Bone marrow (tissue), 2 donors: ENCODE measurements around the gene BTBD19.
"Not testable (repeated sequence)": the region's sequence is repeated elsewhere in the genome, so short reads cannot be mapped to it uniquely, and the experiment has no call there.

Source experiments
- DNase-seq, 2 donors: peaks; one replicate each; lab custom pipeline; 2025; lab: John Stamatoyannopoulos, UW

BTBD19 gene

DNA sequence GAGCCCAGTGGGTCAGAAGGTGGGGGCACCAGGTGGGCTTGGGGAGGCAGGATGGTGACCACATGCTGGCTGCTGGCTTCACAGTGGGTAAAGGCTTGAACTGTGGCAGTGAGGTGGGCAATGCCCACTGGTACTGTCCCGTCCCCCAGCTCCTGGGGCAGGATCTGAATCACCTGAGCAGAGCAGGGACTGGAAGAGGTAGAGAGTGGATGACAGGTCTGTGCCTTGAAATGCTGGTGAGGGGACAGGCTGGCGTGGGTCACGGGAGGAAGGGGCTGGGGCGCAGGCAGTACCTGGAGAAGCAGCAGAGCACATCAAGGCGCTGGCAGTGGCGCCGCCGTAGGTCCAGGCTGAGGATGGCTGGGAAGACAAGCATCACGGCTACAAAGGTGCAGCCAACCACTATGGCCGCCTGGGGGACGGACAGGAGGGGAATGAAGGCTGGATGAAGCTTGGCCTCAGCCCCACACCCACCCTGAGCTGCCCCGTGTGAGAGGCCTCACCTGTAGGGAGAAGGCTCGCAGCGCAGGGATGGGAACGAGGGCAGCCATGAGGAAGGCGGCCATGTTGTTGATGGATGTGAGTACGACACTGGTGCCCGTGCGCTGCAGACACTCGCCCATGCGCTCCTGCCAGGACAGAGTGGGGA, 19.8 kb downstream of the BTBD19 start:
- DNase-seq, result no peak

DNA sequence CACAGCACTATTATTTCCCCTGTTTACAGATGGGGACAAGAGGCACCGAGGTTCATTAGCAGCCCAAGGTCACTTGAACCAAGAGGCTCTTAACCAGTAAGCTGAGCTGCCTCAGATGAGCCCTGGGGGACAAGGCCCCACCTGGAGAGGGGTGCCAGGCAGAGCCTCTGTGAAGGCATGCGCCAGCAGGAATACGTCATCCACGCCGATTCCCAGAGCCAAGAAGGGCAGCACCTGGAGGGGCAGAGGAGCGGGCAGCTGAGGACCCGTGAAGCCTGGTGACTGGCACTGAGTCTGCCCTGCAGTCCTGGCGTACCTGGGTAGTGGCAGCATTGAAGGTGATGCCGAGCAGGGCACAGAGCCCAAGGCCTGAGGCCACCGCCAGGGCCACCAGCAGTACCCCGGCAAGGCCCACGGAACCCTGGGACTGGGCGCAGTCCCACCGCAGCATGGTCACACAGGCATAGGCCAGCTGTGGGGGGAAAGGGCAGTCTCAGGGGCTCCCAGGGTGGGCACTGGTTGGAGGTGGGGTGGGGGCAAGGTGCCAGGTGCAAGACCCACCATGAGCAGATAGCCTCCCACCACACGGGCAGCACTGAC, 20.6 kb downstream of the BTBD19 start:
- DNase-seq, result no peak

DNA sequence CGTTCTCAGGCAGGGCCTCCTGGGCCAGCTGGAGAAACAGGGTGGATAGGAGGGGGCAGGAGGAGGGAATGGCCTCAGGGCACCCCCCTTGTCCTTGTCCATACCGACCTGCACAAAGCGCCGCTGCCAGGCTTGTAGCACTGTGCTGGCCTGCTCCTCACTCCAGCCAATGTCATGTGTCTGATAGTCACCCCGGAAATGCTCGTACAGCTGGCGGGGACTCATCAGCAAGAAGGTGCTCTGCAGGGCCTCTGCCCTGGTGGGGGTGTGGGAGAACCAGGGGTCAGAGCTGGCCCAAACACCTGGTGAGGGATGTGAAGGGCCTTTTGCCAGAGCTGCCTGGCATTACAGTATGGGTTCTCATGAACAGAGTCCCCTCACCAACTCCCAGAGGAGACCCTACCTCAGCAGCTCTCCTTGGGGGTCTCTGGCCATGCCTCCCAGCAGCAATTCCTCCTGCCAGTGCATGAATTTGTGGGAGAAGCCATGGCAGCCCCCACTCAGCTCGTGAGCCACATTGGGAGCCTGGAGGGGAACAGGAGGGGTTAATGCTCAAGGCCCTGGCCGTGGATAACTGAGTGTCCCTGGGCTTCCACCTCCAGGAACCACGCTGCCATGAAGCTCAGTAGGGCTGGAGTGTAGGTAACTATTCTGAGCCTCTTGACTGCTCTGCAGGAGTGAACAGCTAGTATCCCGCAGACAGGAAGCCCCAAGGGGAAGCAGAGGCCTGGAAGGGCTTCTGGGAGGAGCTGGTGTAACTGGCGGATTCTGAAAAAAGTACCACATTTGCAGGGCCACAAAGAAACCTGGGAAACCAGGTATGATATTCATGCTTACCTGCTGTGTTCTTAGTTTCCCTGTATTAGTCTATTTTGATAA, 21.4 kb downstream of the BTBD19 start:
- peak in 1 of 2 donors; percentile 2 for DNase-seq

DNA sequence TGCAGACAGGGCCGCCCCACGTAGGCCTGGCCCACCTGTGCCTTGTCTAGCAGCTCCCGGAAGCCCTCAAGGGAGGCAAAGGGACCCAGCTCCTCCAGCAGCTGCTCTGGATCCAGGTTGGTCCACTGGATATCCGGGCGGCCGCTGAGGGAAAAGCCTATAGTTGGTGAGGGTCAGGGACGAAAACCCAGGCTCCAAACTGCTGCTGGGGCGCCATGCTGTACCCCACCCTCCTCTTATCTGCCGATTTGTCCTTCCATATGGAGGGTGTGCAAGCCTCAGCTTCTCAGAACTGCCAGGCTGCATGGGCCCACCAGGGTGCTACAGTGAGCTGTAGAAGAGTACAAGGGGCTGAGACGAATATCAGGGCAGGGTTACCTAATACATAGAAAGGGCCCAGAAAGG, 22.6 kb downstream of the BTBD19 start:
- no peak for DNase-seq

DNA sequence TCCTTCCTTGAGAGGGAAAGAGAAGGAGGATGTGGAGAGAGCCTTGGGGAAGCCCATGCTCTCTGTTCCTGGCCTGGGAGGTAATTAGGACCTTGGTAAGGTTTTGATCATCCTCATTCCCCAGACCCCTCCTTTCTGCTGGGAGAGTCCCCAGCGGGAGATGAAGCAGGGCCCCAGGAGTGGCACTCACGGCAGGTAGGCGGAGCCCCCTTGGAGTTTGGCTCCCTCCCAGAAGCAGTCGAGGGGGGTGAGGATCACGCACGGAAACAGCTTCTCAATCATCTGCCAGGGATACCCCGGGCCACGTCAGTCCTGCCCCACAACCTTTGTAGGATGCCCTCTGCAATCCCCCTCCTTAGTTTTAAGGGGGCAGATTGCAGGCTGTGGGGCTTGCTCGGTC, 23.2 kb downstream of the BTBD19 start:
- DNase-seq, result no peak

DNA sequence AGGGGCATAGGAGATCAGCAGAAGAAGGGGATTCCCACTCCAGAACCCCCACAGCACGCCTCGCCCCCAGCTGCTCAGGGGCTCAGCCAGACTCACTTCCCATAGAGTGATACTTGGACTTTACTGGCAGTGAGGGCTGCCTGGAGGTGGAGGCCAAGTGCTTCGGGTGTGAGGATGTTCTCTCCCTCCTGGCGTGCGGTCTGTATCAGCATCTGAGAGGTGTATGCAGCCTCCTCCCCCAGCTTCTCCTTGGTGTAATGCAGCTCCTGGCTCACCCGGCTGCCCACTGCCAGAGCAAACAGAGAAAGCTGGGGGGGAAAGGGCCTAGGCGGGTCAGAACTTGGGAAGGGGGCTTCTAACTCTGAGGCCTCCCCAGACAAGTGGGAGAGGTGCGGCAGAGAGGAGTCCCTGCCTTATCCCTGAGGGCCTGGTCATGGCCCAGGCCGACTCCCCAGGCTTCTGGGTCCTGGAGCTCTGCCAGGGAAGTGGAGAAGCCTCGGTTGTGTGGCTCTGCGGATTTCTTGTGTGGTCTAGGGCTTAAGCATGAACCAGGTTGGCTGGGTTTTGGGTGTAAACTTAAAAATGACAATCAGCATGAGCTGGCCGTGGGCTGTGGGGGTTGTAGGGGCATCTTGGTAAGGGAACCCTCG, 23.9 kb downstream of the BTBD19 start:
- DNase-seq, result no peak

DNA sequence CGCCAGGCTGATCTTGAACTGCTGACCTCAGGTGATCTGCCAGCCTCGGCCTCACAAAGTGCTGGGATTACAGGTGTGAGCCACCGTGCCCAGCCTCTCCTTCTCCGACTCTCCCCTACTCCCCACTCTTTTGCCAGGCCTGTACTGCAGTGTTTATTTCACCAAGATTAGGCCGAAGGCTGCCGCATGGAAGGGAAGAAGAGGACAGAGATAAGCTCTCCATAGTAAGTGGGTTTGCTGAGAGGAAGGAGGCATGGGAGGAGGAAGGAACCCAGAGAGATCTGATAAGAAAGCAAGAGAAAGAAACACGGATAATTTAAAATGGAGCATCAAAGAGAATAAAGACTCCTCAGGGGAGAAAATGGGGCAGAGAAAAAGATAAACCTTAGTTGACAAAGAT, 26.0 kb downstream of the BTBD19 start:
- DNase-seq, result no peak

DNA sequence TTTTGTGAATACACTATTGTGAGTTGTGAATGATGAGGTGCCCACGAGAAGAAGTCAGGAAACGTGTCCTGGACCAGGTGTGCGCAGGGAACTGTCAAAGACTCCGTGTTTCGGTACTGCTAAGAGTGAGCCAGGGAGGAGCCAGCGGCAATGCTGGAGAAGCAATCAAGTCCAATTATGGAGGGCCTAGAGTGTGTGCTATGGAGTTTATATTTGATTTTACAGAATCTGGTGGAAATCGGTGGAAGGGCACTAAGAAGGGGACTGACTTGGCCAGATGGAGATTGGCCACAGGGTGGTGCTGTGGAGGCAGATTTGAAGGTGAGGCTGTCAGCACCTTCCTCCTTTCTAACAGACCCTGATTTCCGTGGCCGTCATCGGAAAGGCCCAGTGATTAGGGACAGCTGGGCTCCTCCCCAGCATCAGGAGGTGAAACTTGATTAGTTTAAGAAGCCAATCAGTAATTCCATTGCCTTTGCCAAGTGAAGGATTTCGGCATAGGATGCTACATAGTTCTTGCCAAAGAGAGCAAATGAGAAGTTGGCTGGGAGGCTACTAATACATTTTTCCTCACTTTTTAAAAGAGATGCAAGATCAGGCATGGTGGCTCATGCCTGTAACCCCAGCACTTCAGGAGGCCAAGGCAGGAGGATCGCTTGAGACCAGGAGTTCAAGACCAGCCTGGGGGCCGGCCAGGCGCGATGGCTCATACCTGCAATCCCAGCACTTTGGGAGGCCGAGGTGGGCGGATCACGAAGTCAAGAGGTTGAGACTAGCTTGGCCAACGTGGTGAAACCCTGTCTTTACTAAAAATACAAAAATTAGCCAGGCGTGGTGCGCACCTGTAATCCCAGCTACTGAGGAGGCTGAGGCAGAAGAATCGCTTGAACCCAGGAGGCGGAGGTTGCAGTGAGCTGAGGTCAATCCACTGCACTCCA, 27.7 kb downstream of the BTBD19 start:
- peak; percentile 41 to 68 for DNase-seq

DNA sequence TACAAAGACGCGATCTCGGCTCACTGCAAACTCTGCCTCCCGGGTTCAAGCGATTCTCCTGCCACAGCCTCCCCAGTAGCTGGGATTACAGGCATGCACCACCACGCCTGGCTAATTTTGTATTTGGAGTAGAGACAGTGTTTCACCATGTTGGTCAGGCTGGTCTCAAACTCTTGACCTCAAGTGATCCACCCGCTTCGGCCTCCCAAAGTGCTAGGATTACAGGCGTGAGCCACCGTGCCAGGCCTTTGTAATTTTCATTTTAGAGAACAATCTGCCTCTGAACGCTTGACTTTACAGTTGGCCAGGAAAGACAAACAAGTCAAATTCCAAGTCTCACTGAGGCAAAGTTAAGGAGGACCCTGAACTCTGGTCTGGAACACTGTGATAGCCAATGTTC, 30.0 kb downstream of the BTBD19 start:
- not testable (repeated sequence) for DNase-seq

DNA sequence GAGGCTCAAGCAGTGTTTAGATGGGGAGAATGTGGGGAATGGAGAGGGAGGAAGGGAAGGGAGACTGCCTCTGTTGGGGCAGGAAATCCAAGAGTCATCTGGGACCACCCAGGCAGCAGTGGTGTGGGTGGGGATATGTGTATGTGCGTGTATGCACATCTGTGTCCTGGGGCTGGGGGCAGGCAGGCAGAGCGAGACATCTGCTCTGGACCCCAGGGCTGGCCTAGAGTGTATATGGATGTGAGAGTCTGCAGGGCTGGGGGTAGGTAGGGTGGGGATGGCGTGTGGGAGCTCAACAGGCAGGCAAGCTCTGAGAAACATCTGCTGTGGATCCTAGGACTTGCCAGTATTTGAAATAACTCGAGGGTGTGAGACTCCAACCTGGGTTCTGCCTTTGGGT, 31.3 kb downstream of the BTBD19 start:
- DNase-seq, result no peak

DNA sequence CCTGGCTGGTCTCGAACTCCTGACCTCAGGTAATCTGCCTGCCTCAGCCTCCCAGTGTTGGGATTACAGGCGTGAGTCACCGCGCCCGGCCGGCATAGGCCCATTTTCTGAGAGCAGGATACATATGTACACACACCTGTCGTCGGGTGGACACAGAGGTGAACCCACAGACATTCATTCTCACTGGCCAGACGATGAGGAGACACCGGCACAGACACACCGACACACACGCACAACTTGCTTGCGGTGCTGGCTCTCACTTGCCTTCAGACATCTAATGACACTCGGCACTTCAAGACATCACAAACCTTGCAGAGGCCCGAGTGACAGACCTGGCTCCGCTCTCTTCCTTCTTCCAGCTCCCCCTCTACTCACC, 34.2 kb downstream of the BTBD19 start:
- DNase-seq, result no peak

DNA sequence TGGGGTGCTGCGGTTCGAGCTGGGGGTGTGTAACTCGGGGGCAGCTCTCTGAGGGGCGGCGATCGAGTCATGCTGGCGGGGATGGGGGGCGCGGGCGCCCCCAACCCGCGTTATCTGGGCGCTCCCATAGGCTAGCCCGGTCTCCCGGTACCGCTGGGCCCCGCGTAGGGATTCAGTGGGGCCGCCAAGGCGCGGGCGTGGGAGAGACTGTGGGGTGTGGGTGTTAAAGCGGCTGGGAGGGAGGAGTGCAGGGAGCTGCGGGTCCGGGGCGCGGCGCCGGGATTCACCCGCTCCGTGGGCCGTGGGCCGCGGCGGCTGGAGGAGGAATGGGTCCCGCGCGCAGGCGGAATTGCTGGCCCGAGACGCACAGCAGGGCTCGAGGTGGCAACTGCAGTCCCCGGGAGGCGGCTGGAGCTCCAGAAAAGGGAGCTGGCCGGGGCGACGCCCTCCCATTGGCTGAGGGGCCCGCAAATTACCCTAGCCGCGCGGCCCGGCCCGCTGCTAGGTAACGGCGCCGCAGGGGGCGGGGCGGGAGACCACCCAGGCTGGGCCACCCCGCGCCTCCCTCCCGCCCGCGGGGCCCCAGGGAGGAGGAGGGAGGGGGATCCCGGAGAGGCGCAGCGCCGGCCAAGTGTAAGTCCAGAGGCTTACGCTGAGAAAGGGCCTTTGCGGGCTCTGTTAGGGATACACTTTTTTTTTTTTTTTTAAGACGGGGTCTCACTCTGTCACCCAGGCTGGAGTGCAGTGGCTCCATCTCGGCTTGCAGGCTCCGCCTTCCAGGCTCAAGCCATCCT, 34.7 kb downstream of the BTBD19 start, which contains the start of gene PTCH2:
TSS of gene PTCH2 (minus strand) at position 392 of the 794 bp plus-strand sequence. CDS start at position 71, 321 bp downstream.
- DNase-seq, result peak in 1 of 2 donors; percentile 10

DNA sequence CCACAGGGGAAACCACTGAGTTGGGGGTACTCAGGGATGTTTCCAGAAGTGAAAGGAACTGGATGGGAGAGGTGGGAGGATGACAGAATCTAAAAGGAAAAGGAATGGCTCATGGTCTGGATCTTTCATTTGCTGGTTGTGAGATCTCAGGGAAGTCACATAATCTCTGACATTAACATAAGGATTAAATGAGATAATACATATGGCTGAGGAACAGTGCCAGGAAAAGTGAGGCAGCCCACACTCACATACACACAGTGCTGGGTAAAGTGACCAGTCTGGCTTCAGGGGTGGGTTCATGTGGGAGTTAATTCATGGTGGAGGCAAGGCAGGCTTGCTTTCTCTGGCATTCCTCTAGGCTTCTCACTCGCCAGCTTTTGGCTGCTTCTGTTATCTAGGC, 38.7 kb downstream of the BTBD19 start:
- no peak for DNase-seq

DNA sequence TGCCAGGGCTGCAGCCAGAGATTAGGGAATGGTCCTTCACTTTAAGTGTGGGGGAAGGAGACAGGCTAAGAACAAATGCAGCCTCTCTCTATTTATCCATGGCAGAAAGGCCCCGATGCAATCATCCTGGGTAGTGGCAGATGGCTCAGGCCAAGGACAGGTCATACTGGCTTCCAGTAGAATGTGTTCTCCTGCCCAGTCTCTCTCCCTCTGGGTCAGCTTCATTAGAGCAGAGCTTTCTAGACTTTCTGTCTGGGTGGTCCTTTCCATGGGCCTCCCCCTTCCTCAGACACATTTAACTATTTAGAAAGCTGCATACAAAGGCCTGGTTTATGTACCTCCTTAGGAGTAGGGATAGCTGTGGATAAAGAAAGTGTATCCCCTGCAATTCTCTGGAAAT, 39.5 kb downstream of the BTBD19 start:
- no peak for DNase-seq

DNA sequence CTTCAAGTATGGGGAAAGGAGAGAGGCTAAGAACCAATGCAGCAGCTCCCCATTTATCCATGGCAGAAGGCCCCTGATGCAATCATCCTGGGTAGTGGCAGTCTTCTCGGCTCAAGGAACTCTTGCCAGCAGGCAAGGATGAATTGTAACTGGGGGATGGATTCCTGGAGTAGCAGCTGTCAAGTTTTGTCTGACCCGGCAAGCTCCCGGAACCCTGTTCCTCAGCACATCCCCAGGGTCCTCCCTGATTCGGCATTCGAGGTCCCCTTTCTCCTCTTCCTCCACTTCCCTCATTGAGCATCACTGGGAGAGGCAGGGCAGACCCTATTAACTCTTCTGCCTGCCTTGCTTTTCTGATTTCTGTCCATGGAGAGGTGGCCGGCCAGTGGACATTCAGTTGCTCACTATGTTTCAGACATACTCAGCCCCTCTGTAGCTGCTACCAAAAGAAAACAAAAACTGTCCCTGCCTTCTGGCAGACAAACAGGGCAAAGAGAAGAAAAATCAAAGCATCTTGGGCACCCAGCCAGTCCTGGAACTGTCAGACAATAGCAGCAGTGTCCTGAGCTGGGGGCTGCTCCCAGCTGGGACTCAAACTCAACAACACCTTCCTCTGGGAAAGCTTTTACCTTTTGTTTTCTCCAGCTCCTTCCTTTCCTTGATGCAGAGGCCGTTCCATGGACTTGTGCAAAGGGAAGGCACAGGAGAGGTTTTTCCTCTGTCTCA, 40.3 kb downstream of the BTBD19 start:
- no peak for DNase-seq

DNA sequence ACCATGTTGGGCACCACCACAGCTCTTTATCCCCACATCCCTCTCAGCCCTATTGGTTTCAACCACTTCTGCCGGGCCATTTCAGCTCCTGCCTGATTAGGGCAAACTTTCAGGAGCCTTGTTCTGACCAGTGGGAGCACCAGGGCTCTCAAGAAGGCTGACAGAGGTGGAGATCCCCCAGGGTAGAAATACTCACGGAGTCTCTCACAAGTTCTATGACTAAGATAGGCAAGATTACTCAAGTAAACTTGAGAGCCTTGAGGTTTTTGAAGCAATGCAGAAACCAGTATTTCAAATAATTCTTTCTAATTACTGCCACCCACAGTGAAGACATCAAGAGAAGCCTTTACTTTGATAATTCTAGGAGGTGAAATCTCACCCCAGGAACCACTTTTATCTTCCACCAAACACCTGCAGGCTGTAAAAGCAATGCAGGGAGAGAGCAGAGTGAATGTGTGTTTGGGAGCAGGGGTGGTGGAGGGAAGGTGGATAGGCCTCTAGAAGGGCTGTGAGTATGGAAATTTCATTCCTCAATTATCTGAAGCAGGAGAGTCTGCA, 41.3 kb downstream of the BTBD19 start:
- no peak for DNase-seq

DNA sequence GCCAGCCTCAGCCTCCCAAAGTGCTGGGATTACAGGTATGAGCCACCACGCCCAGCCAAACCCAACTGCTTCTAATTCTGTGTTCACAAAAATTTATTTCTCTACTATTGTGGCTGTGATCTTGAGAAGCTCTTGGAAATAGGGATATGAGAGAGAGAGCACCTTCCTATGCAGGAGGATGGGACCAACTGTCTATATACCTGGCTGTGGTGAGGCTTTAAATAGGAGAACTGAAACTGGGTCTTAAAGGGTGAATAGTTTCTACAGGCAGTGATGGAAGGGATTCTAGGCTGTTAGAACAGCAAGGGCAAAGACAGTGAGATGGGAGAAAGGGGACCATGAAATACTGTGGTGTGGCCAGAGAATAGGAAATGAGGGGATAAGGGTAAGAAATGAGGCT, 43.0 kb downstream of the BTBD19 start:
- DNase-seq, result no peak

DNA sequence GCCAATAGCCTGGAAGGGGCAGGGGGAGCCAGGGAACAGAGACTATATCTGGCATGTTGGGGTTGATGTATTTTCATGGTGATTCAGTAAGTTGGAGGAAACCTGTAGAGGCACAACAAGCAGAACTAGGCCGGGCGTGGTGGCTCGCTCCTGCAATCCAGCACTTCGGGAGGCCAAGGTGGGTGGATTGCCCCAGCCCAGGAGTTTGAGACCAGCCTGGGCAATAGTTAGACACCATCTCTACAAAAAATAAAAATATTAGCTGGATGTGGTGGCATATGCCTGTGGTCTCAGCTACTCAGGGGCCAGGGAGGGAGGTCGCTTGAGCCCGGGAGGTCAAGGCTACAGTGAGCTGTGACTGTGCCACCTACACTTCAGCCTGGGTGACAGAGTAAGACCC, 44.9 kb downstream of the BTBD19 start:
- no peak for DNase-seq

DNA sequence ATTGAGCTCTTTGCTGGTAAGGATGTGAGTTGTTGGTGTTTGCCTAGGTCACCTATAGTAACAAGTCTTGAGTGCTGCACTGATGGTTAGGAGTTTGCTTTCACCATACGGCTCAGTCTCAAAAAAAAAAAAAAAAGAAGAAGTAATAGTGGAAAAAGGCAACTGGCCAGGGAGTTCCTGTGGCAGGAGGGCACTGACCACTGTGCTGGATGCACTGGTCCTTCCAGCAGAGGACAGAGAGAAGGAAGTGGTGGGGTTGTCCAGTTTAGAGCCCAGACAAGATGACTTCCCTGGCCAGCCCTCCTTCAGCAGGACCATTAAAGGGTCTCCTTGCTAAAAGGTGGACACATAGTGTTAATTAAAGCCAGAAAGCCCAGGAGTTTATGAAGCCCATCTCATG, 46.6 kb downstream of the BTBD19 start:
- no peak for DNase-seq

DNA sequence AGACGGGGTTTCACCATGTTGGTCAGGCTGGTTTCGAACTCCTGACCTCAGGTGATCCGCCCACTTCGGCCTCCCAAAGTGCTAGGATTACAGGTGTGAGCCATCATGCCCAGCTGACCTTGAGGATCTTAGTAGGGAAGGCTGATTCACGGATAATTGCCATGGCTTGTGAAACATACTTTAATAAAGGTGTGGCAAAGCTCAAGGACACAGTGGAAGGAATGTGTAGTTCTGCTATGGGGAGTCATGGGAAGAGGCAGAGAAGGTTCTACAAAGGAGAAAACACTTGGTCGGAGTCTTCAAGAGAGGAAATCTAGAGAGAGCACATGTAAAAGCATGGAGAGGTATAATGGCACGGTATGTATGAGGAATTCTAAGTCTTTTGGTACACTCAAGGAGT, 47.4 kb downstream of the BTBD19 start:
- no peak for DNase-seq
